HepG2 (cell line): Measurements from ENCODE around the gene NEAT1. TPM values are rescaled to one million over a fixed set of nuclear protein-coding genes. Genes with fewer than 3 reads are reported as not detected.

ENCODE experiments used
- ADNP ChIP-seq: sonication (generic); formaldehyde crosslinking; IDR thresholded peaks from 2 replicates; pipeline ENCODE4 v1.4.0; 2020; ENCODE audit warnings: missing genetic modification reagents
- BHLHE40 ChIP-seq: IDR thresholded peaks from 2 replicates; pipeline ENCODE4 v1.6.1; 2011; ENCODE audit warnings: low read length, improper control_type of control experiment
- HNRNPH1 ChIP-seq: fragments of 200-400 bp; formaldehyde crosslinking; optimal IDR thresholded peaks from 2 replicates; pipeline ENCODE3; 2017; ENCODE audit warnings: mild to moderate bottlenecking, low read depth, low read length
- HNRNPLL ChIP-seq: fragments of 200-400 bp; formaldehyde crosslinking; IDR thresholded peaks from 2 replicates; pipeline ENCODE4 v1.6.1; 2017; ENCODE audit warnings: mild to moderate bottlenecking, low read depth, low read length; ENCODE audit not compliant: poor library complexity, severe bottlenecking
- MED1 ChIP-seq: sonication (generic); formaldehyde crosslinking; IDR thresholded peaks from 2 replicates; pipeline ENCODE4 v1.4.0; 2020; ENCODE audit warnings: missing genetic modification reagents
- NFYB ChIP-seq: sonication (generic); formaldehyde crosslinking; IDR thresholded peaks from 2 replicates; pipeline ENCODE4 v1.4.0; 2020; ENCODE audit warnings: missing genetic modification reagents
- PITX1 ChIP-seq: sonication (generic); formaldehyde crosslinking; IDR thresholded peaks from 2 replicates; pipeline ENCODE4 v1.5.1; 2020; ENCODE audit warnings: mild to moderate bottlenecking, missing genetic modification reagents
- RXRB ChIP-seq: IDR thresholded peaks from 2 replicates; pipeline ENCODE4 v1.6.1; 2016; ENCODE audit warnings: borderline replicate concordance, missing genetic modification reagents, missing compliant biosample characterization
- SIN3B ChIP-seq: fragments of 150-350 bp; IDR thresholded peaks from 2 replicates; pipeline ENCODE4 v1.6.1; 2014; ENCODE audit warnings: low read length
- SMAD1 ChIP-seq: sonication (generic); formaldehyde crosslinking; IDR thresholded peaks from 2 replicates; pipeline ENCODE4 v1.4.0; 2020; ENCODE audit warnings: missing genetic modification reagents, low read depth, mild to moderate bottlenecking, borderline replicate concordance
- TARDBP ChIP-seq: sonication (generic); formaldehyde crosslinking; IDR thresholded peaks from 2 replicates; pipeline ENCODE4 v1.8.0; 2022; ENCODE audit warnings: mild to moderate bottlenecking, missing genetic modification reagents
- THYN1 ChIP-seq: sonication (generic); formaldehyde crosslinking; IDR thresholded peaks from 2 replicates; pipeline ENCODE4 v1.8.1; 2023; ENCODE audit warnings: low read depth, mild to moderate bottlenecking, moderate library complexity, missing genetic modification reagents, borderline replicate concordance
- TRIM24 ChIP-seq: sonication (generic); formaldehyde crosslinking; IDR thresholded peaks from 2 replicates; pipeline ENCODE4 v1.8.0; 2022; ENCODE audit warnings: mild to moderate bottlenecking, missing genetic modification reagents
- ZFP36L1 ChIP-seq: sonication (generic); formaldehyde crosslinking; IDR thresholded peaks from 2 replicates; pipeline ENCODE4 v1.8.0; 2022; ENCODE audit warnings: mild to moderate bottlenecking, missing genetic modification reagents, moderate library complexity
- ZNF180 ChIP-seq: sonication (generic); formaldehyde crosslinking; IDR thresholded peaks from 2 replicates; pipeline ENCODE4 v1.4.0; 2020; ENCODE audit warnings: low read depth, missing genetic modification reagents, borderline replicate concordance
- ZNF260 ChIP-seq: sonication (generic); formaldehyde crosslinking; IDR thresholded peaks from 2 replicates; pipeline ENCODE4 v1.4.0; 2020; ENCODE audit warnings: missing genetic modification reagents, low read depth, mild to moderate bottlenecking, borderline replicate concordance
- ZNF569 ChIP-seq: sonication (generic); formaldehyde crosslinking; IDR thresholded peaks from 2 replicates; pipeline ENCODE4 v1.5.0; 2020; ENCODE audit warnings: mild to moderate bottlenecking, missing genetic modification reagents, moderate library complexity, borderline replicate concordance
- ZNF775 ChIP-seq: sonication (generic); formaldehyde crosslinking; IDR thresholded peaks from 2 replicates; pipeline ENCODE4 v1.4.0; 2020; ENCODE audit warnings: missing genetic modification reagents, mild to moderate bottlenecking, moderate library complexity, borderline replicate concordance
- polyA plus RNA-seq, 8 experiments: library from polyadenylated mRNA; depleted of rRNA in 3 of 8; stranded (reverse) in 7 of 8; unstranded in 1 of 8; fragments of >200 nt; fragmentation: Illumina TruSeq in 4 of 8; extraction: Trizol in 4 of 8; gene quantifications; 2 replicates each; pipeline versions ENCODE4 v1.2.1 to v1.2.3, GENCODE V29; 2011 to 2016; ENCODE audit warnings: low read depth in 4 of 8, missing spikeins in 1 of 8, mixed read lengths in 1 of 8; ENCODE audit not compliant: insufficient read depth in 1 of 8
- total RNA-seq, 5 experiments: library from RNA; depleted of rRNA; stranded (reverse); fragments of >200 nt; fragmentation: Illumina TruSeq; extraction: Trizol; gene quantifications; 2 replicates each; pipeline ENCODE4 v1.2.3, GENCODE V29; 2016; ENCODE audit warnings: low read depth in 1 of 5
- TF ChIP-seq, protein P1 (sequence below): sonication (generic); formaldehyde crosslinking; IDR thresholded peaks from 2 replicates; pipeline ENCODE4 v1.8.0; 2022; ENCODE audit warnings: mild to moderate bottlenecking, missing genetic modification reagents; ENCODE audit not compliant: insufficient replicate concordance
- TF ChIP-seq, protein P2 (sequence below): sonication (generic); formaldehyde crosslinking; IDR thresholded peaks from 2 replicates; pipeline ENCODE4 v1.8.0; 2022; ENCODE audit warnings: mild to moderate bottlenecking, missing genetic modification reagents, moderate library complexity
- TF ChIP-seq, protein P3 (sequence below): sonication (generic); formaldehyde crosslinking; IDR thresholded peaks from 2 replicates; pipeline ENCODE4 v1.5.1; 2020; ENCODE audit warnings: missing genetic modification reagents, mild to moderate bottlenecking, borderline replicate concordance
- TF ChIP-seq, protein P4 (sequence below): sonication (generic); formaldehyde crosslinking; IDR thresholded peaks from 2 replicates; pipeline ENCODE4 v1.9.0; 2022; ENCODE audit warnings: missing genetic modification reagents, mild to moderate bottlenecking, borderline replicate concordance

The NEAT1 gene
- total and polyA plus RNA-seq, 2 of the 13 experiments (the other 11 are each of a cell fraction or from before 2014, with no cell fraction given): 20.5 to 41.2 TPM

DNA sequence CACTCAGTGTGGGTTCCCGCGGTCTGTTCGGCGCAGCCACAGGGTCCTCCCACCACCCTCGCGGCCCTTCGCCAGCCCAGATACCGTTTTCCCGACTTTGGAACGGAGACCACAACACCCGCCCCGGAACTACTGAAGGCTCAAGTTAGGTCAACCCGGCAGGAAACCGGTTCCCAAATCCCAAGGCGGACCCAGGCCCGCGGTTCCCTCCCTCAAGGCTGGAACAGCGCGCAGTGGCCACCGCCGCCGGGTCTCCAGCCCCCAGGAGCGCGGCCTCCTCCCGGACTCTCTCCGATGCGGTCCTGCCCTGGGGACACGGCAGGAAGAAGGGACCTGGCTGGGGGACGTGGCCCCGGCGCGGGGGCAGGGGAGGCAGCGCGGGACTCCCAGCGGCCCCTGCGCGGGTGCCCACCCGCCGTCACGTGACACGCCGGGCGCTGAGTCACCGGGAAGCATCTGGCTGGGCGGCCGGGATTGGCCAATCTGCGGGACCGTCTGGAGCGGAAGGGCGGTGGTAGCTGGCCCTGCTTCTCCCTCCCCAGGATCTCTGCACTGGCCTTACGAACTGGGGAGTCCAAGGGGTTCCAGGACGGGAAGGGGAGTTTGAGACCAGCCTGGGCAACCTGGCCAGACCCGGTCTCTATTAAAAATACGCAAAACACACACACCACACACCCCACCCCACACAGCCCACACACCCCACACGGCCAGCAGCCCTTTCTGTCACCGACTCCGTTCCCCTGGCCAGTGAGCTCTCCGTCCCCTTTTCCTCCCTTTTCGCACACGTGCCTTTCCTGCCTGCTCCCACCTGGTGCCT lies 54.8 kb downstream of the NEAT1 start (continued):
- TF ChIP-seq, protein P1, sequence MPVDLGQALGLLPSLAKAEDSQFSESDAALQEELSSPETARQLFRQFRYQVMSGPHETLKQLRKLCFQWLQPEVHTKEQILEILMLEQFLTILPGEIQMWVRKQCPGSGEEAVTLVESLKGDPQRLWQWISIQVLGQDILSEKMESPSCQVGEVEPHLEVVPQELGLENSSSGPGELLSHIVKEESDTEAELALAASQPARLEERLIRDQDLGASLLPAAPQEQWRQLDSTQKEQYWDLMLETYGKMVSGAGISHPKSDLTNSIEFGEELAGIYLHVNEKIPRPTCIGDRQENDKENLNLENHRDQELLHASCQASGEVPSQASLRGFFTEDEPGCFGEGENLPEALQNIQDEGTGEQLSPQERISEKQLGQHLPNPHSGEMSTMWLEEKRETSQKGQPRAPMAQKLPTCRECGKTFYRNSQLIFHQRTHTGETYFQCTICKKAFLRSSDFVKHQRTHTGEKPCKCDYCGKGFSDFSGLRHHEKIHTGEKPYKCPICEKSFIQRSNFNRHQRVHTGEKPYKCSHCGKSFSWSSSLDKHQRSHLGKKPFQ (CRISPR knock-in tag): no peak
- TF ChIP-seq HNRNPLL: peak; percentile 57
- TF ChIP-seq SMAD1: no peak
- TF ChIP-seq BHLHE40: peak; percentile 91
- TF ChIP-seq, protein P2, sequence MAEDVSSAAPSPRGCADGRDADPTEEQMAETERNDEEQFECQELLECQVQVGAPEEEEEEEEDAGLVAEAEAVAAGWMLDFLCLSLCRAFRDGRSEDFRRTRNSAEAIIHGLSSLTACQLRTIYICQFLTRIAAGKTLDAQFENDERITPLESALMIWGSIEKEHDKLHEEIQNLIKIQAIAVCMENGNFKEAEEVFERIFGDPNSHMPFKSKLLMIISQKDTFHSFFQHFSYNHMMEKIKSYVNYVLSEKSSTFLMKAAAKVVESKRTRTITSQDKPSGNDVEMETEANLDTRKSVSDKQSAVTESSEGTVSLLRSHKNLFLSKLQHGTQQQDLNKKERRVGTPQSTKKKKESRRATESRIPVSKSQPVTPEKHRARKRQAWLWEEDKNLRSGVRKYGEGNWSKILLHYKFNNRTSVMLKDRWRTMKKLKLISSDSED (CRISPR knock-in tag): 0 out of 2 replicates have a peak, but pooled peaks have one; percentile 25
- no peak for TF ChIP-seq ZFP36L1 (CRISPR knock-in tag)
- TF ChIP-seq ZNF180 (CRISPR knock-in tag): no peak
- no peak for TF ChIP-seq ZNF569 (CRISPR knock-in tag)
- no peak for TF ChIP-seq ADNP
- TF ChIP-seq, protein P3, sequence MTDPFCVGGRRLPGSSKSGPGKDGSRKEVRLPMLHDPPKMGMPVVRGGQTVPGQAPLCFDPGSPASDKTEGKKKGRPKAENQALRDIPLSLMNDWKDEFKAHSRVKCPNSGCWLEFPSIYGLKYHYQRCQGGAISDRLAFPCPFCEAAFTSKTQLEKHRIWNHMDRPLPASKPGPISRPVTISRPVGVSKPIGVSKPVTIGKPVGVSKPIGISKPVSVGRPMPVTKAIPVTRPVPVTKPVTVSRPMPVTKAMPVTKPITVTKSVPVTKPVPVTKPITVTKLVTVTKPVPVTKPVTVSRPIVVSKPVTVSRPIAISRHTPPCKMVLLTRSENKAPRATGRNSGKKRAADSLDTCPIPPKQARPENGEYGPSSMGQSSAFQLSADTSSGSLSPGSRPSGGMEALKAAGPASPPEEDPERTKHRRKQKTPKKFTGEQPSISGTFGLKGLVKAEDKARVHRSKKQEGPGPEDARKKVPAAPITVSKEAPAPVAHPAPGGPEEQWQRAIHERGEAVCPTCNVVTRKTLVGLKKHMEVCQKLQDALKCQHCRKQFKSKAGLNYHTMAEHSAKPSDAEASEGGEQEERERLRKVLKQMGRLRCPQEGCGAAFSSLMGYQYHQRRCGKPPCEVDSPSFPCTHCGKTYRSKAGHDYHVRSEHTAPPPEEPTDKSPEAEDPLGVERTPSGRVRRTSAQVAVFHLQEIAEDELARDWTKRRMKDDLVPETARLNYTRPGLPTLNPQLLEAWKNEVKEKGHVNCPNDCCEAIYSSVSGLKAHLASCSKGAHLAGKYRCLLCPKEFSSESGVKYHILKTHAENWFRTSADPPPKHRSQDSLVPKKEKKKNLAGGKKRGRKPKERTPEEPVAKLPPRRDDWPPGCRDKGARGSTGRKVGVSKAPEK: no peak
- TF ChIP-seq ZNF775: no peak
- TF ChIP-seq, protein P4, sequence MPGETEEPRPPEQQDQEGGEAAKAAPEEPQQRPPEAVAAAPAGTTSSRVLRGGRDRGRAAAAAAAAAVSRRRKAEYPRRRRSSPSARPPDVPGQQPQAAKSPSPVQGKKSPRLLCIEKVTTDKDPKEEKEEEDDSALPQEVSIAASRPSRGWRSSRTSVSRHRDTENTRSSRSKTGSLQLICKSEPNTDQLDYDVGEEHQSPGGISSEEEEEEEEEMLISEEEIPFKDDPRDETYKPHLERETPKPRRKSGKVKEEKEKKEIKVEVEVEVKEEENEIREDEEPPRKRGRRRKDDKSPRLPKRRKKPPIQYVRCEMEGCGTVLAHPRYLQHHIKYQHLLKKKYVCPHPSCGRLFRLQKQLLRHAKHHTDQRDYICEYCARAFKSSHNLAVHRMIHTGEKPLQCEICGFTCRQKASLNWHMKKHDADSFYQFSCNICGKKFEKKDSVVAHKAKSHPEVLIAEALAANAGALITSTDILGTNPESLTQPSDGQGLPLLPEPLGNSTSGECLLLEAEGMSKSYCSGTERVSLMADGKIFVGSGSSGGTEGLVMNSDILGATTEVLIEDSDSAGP (CRISPR knock-in tag): peak; percentile 83; the same call in 1 of the 2 replicates
- TF ChIP-seq SIN3B: no peak
- peak; percentile 69 for TF ChIP-seq NFYB
- no peak for TF ChIP-seq TRIM24 (CRISPR knock-in tag)
- TF ChIP-seq PITX1 (CRISPR knock-in tag): 0 out of 2 replicates have a peak, but pooled peaks have one; percentile 51
- no peak for TF ChIP-seq HNRNPH1
- TF ChIP-seq MED1: peak; percentile 84
- TF ChIP-seq RXRB (CRISPR knock-in tag): peak; percentile 64; the same call in 1 of the 2 replicates
- TF ChIP-seq THYN1: no peak
- peak; percentile 86 for TF ChIP-seq TARDBP
- TF ChIP-seq ZNF260 (CRISPR knock-in tag): no peak
